AG09309 (cell line): Measurements from ENCODE around the gene MAGI1.

Experiments used
- DNase-seq: peaks from one replicate; pipeline ENCODE4 v3.0.0-alpha.2; 2010; ENCODE audit warnings: low read depth
- H3K4me3 ChIP-seq: 2 replicates; pipeline ENCODE4 v1.5.1; 2011; ENCODE audit warnings: mild to moderate bottlenecking, low read depth, low read length, moderate library complexity; ENCODE audit not compliant: control insufficient read depth
- TF ChIP-seq, protein P1 (sequence below): IDR thresholded peaks from 2 replicates; pipeline ENCODE4 v1.5.1; 2011; ENCODE audit warnings: mild to moderate bottlenecking, low read depth, low read length, inconsistent platforms; ENCODE audit not compliant: insufficient read depth, control insufficient read depth; ENCODE audit errors: missing control alignments

Gene MAGI1

DNA sequence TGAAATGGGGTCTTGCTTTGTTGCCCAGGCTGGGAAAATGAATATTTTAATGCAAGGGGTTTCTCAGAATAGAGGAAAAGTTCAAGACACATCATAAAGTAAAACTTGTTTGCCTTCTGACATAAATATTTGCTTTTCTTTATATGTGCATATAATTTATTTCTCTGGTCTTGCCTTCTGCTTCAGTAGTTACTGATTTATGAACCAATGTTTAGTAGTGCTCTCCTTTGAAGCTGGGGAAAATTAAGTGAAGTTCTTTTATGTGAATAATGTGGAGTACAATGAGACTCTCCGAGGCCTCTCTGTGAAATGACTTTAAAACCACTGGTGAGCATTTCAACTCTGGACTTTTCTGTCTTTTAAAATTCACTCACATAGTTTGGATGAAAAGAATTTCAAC is 55.6 kb downstream of the MAGI1 start:
- DNase-seq, result no peak
- TF ChIP-seq, protein P1, sequence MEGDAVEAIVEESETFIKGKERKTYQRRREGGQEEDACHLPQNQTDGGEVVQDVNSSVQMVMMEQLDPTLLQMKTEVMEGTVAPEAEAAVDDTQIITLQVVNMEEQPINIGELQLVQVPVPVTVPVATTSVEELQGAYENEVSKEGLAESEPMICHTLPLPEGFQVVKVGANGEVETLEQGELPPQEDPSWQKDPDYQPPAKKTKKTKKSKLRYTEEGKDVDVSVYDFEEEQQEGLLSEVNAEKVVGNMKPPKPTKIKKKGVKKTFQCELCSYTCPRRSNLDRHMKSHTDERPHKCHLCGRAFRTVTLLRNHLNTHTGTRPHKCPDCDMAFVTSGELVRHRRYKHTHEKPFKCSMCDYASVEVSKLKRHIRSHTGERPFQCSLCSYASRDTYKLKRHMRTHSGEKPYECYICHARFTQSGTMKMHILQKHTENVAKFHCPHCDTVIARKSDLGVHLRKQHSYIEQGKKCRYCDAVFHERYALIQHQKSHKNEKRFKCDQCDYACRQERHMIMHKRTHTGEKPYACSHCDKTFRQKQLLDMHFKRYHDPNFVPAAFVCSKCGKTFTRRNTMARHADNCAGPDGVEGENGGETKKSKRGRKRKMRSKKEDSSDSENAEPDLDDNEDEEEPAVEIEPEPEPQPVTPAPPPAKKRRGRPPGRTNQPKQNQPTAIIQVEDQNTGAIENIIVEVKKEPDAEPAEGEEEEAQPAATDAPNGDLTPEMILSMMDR, result no peak
- no peak overlapping the region for H3K4me3 ChIP-seq

GRCh38 chr3:65979731-65980130 is 59.0 kb downstream of the MAGI1 start:
- H3K4me3 ChIP-seq, result no peak overlapping the region
- TF ChIP-seq, protein P1, result no peak
- DNase-seq, result no peak

- TF ChIP-seq, protein P1, result no peak
- H3K4me3 ChIP-seq, result no peak overlapping the region
- peak; percentile 71 for DNase-seq
Observed at GRCh38 chr3:65979162-65979561, 59.6 kb downstream of the MAGI1 start.

- TF ChIP-seq, protein P1, result no peak
- no peak overlapping the region for H3K4me3 ChIP-seq
- DNase-seq, result no peak
Observed at GRCh38 chr3:65978116-65978515, 60.6 kb downstream of the MAGI1 start.

DNA sequence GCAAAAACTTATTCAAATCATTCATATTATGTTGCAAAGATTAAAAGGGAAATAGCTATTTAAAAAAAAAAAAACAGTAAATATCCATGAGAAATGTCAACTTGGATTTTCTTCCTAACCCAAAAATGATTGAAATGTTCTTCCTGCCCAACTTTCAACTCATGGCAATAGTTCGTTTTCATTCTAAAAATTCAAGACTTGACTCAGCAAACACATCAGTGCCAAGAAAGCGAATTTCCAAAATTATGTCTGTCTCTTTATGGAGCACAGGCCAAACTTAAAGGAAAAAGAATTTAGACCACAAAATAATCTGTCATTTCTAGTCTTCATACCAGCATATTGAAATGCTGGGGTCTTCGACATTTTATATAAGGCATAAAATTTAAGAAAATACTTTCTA is 63.7 kb downstream of the MAGI1 start:
- TF ChIP-seq, protein P1, result no peak
- no peak overlapping the region for H3K4me3 ChIP-seq
- DNase-seq, result no peak

DNA sequence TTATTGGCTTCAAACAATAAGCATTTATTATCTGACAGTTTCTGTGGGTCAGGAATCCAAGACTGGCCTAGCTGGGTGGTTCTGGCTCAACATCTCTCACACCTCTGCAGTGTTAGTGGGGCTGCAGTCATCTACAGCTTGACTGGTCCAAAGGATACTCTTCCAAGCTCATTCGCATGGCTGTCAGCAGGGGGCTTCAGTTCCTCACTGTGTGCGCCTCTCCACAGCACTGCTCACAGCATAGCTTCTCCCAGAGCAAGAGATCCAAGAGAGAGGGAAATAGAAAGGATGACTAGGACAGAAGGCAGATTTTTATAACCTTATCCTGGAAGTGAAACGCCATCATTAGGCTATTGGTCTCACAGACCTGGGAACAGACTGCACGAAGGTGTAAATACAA is 64.2 kb downstream of the MAGI1 start:
- H3K4me3 ChIP-seq, result no peak overlapping the region
- TF ChIP-seq, protein P1, result no peak
- DNase-seq, result no peak

DNA sequence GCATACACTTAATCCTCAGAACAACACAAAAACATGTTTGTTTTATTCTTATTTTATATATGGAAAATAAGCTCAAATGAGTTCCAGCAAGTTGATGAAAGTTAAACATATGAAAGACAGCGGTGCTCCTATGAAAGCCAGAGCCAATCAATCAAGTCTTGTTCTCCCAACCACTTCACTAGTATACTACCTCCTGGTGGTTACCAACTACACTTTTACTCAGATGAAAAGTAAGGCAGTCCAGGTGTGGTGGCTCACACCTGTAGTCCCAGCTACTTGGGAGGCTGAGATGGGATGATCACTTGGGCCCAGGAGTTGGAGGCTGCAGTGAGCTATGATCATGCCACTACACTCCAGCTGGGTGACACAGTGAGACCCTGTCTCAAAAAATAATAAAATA is 66.0 kb downstream of the MAGI1 start:
- TF ChIP-seq, protein P1, result no peak
- no peak overlapping the region for H3K4me3 ChIP-seq
- DNase-seq, result no peak
